HPDE6-E6E7 (cell line): Measurements from ENCODE around the gene BMPR1A.

Experiments
- DNase-seq: peaks from one replicate; pipeline ENCODE4 v3.0.0; 2011; ENCODE audit warnings: missing footprints; ENCODE audit errors: extremely low spot score

BMPR1A gene

DNA sequence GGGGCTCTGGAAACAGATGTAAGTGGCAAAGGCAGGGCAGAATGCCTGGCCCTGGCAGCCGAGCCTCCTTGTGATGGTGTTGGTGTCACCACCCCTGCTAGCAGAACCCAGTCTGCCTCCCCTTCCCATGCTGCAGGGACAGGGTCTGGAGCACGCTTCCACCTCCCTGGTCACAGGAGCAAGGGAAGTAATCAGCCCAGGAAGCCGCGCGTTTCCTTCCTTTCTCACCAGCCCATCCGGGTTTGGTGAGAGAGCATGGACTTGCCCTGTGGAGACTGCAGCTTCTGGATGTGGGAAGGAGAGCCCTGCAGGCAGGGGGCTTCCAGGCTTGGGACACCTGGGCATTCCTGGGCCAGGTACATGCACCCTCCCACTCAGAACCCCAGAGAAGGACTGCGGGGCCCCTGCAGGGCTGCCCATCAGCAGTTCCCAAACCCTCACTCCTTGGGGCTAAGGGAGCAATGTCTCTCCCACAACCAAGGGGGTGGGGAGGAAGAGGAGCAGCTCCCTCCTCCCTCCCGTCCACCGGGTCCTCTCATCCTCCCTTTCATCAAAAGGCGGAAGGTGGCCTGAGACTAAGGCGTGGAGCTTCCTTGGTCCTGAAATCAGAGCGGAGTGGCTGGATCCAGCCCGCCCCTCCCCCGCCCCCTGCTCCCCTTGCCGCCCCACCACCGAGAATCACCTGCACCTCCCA, 199.2 kb downstream of the BMPR1A start:
- DNase-seq = no peak

DNA sequence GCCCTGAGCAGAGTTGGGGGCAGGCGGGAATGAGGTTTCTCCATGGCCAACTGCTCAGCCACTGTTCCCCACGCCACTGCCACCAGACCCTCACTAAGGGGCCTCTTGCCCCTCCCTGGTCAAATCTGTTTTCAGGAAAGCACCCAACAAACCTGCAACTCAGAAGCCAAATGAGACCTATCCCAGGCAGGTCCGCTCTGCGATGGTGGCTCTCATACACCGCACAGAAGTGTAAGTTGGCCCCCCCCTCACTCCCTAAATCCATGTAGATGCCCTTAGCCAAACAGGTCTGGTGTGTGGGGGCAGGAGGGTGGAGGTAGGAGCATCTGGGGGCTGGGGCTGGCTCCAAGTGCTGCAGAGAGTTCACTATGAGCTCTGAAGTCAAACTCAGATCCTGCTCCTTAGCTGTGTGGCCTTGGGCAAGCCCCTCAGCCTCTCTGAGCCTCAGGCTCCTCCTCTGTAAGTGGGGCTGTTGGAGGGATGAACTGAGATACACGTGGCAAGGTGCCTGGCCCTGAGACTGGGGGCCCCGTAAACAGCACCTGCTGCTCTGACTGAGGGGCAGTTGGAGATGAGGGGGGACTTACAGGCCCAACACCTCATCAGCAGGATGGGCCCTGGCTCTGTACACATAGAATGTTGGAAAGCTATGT, 199.9 kb downstream of the BMPR1A start:
- DNase-seq = no peak

DNA sequence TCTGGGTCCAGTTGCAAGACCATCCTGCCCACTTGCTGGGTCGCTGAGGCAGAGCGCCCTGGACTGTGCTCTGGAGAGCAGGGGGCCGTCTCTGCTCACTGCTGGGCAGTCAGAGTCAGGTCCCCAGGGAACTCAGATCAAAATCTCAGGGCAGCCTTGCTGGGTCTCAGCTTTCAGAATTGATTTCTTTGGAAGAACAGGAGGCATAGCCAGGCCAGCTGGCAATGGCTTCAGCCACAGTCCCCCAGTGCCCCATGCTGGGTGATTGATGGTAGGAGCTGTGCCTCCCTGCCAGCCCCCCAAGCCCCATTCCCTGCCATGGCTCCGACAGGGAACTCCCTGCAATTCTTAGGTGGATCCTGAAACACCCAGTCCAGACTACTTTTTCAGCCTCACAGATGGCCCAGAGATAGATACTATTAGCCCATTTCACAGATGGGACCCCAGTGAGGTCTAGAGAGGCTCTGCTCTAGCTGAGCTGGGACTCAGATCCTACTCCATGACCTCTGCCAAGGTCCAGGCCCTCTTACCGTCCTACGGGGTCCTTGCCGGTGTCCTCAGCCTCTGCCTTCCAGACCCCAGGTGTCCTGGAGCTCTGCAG, 200.5 kb downstream of the BMPR1A start:
- DNase-seq = no peak

DNA sequence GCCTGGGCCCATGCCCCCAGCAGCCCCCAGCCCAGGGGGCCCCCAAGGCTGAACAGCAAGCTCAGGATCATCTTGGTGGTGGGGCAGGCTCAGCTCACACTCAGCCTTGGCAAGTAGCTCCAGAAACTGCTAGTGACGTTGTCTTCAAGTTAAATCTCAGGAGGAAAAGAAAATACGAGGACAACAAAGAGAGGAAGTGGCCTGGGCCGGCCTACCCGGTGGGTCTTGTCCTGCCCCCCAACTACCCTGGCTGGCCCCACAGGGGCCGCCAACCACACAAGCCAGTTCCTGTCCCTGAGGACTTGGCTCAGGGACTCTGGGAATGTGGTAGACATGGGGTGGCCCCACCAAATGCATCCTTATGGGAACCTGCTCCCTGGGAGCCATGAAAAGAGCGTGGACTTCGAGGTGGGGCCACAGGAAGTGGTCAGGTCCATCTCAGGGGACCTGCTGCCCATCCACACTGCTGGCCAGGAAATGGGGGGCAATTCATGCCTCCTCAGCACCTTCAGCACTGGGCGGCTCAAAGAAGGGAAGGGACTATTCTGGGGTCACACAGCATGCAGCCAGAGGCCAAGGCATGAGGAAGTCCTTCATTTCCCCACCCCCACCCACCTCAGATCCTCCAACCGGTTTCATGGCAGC, 201.2 kb downstream of the BMPR1A start, which contains the start of gene MMRN2:
TSS of gene MMRN2 (minus strand) at position 145 of the 645 bp plus-strand sequence. CDS start at position 71, 74 bp downstream.
- no peak for DNase-seq

DNA sequence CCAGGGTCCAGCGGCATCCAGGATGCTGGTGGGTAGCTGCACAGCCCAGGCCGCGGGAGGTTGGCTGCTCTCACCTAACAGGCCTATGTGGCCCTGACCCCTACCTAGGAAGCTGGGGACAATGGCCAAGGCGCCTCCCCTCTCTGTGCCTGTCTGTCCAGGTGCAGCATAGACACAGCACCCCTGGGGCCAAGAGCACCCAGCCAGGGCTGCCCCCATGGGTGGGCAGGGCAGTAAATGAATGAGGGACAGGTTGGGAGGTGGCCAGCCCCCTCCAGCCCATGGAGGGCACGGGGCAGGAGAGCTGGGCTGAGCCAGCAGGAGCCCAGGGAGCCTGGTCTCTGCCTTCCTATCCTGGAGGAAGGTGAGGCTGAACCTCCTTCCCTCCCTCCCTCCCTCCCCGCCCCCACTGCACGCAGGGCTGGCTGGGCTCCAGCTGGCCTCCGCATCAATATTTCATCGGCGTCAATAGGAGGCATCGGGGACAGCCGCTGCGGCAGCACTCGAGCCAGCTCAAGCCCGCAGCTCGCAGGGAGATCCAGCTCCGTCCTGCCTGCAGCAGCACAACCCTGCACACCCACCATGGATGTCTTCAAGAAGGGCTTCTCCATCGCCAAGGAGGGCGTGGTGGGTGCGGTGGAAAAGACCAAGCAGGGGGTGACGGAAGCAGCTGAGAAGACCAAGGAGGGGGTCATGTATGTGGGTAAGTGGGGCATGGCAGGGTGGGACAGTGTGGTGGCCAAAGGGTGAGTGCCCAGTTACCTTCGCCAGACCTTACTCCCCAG, 201.9 kb downstream of the BMPR1A start, which contains the start of gene SNCG:
TSS of gene SNCG (plus strand) at position 484 of the 785 bp plus-strand sequence. CDS start at position 583, 99 bp downstream.
- no peak for DNase-seq

DNA sequence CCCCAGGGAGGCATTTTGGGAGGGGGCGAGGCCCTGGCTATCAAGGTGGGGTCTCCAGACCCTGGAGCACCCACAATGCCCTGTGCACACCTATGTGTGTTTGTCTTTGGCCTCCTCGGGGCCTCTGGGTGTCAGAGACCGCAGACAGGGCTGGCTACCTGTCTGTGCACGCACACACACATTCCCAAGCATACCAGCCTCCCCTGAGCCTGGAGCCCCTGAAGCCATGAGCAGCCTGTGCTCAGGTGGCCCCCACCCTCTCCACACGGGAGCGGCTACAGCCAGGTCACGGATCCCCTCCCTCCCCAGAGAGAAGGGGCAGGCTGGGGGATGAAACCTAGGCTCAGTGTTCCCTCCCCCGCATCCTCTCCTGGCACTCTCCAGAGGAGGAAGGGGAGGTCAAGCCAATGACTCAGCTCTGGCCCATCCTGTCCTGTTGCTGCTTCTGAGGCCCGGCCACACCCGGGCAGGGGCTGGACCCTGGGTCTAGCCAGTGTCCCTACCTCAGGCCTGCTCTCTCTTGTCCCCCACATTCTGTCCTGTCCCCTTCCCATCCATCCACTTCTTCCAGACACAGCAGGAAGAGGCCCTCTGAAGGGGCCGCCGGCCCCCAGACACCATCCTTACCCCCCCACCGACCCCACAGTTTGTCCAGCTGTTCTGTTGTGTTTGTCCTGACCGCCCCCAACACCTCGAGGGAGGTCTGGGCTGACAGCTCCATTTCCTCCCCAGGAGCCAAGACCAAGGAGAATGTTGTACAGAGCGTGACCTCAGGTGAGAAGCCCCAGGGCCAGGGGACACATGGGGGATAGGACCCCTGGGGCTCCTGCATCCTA, 202.7 kb downstream of the BMPR1A start:
- DNase-seq = peak; percentile 86

DNA sequence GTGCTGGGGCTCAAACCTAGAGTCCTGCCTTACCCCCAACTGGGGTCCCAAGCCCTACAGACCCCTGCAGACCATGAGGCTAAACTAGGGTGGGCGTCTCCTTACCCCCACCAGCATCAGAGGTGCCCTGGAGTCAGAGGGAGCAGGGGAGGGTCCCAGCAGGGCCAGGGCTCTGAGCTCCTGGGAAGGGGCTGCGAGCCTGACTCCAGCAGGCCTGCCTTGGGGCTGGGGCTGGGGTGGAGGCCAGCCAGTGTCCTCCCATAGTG, 203.3 kb downstream of the BMPR1A start:
- no peak for DNase-seq

DNA sequence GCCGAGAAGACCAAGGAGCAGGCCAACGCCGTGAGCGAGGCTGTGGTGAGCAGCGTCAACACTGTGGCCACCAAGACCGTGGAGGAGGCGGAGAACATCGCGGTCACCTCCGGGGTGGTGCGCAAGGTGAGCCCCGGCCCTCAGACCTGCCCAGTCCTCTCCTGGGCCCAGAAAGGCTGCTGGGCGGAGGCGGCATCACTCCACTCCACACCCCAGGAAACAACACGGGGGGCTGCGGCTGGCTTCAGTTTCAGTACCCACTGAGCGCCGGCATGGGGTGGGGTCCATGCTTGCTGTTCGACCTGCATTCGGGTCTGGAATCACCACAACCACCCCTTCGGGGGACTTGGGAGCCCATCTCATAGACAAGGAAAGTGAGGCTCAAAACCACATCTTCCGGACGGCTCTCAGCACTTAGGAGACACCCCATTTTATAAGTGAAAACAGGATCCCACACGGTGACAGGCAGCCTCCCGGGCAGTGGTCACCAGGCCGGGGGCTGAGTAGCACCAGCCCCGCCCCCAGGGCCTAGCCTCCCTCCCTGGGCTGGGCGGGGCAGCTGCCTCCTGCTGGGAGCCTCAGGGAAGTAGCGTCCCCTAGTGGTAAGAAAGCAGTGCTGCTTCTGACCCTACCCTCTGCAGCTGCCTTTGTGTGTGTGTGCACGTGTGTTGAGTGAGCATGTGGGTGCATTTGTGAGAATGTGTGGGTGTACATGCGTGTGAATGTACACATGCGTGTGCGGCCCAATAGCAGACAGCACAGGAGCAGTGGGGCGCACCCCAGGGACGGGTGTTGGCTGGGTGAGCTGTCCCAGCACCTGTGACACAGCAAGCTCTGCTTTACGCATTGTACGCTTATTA, 203.8 kb downstream of the BMPR1A start:
- DNase-seq = no peak

DNA sequence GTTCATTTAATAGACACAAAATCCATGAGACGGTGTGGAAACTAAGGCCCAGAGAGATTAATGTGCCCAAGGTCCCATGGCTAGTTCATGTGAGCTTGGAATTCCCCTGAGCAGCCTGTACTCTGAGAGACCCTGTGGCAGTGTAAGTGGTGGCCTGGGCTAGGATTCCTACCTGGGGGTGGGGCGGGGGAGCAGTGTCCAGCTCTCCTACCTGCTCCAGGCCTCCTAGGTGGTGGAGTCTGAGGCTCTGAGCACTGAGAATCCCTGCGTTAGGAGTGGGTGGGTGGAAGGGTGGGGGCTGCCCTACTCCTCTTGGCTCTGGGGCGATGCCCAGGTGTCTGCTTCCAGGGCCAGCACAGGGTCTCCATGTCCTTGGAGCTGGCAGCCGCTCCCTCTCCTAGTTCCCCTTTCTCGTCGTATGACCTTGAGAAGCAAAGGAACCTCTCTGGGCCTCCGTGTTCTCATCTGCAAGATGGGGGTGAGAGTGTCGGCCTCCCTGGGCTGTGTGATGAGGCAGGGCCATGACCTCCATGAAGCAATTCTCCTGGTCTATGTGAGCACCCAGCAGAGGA, 204.5 kb downstream of the BMPR1A start:
- DNase-seq = no peak

DNA sequence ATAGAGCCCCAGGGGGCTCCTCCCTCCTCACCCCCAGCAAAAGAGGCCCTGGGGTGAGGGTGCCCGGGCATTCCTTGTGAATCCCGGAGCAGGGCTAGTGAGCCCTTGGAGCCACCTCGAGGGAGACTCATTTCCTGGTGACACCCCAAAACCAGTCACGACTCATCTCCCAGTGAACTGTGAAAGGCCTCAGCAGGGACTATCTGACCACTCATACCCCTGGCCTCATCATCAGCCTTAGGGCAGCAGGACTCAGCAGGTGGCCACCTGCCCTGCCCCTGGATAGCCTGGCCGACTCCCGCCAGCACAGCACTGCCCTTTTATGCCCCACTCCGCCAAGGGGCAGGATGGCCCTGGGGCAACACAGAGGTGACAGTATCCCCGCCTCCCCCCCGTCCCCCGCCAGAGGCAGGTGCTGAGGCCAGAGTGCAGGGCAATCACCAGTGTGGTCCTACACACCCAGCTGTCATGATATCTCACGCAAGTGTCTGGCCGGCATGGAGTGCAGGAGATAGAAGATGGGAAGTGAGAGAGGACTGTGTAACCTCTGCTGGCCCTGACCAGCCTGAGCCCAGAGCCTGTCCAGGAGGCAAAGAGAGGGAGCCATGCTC, 205.2 kb downstream of the BMPR1A start:
- DNase-seq = no peak

DNA sequence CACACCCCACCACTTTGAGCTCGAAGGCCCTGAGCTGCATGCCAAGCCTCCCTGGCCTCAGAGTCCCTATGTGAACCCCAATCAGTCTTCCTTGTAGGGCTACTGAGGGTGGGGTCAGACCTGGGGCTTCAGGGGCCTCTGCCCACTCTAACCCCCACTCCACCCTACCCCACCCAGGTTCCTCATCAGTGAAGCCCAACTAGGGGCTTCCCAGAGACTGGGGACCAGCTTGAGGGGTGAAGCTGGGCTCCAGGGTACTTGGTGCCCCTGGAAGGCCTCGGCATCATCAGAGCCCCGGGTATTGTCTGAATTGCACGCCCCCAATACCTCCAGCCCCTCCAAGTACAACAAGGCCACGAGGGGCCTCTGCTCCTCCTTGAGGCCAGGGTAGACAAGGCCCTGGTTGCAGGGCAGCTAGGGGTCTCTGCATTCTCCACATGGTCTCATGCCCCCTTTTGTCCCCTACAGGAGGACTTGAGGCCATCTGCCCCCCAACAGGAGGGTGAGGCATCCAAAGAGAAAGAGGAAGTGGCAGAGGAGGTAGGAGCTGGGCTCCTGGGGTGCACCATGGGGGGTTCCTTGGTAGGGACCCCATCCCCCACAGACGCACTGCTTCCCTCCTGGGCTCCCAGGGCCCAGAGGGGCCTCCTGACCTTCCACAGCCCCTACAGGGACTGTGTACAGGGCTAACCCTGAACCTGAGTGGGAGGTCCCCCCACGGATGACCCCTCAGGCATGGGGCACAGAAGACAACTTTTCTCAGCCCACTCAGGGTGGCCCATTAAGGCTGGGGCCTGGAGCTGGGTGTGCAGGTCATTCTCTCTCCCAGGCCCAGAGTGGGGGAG, 205.9 kb downstream of the BMPR1A start:
- no peak for DNase-seq

DNA sequence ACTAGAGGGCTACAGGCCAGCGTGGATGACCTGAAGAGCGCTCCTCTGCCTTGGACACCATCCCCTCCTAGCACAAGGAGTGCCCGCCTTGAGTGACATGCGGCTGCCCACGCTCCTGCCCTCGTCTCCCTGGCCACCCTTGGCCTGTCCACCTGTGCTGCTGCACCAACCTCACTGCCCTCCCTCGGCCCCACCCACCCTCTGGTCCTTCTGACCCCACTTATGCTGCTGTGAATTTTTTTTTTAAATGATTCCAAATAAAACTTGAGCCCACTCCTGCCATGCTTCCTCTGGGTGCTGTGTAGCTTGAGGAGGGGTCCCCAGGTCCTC, 206.5 kb downstream of the BMPR1A start:
- no peak for DNase-seq

DNA sequence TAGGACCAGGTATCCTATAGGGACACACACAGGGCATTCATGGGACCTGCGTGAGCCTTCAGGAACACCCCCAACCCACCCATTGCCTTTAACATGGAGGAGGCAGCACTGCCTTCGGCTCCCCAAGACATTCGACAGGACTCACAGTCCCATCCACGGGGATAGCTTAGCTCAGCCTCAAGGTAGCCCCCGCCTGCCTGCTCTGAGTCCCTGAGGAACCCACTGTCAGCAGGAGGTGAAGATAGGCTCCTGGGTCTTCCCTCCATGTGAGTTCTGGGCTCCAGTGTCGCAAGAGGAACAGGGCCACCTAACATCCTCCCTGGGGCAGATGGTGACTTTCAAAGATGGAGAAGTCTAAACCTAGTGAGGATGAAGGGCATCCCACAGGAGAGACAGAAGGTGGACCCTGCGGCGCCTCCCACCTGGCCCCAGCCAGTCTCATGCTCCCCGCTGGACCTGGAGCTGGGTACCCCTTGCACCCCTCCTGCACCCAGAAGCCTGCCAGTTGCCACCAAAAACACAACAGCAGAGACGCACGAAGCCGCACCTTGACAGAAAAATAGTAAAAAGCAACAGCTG, 207.0 kb downstream of the BMPR1A start:
- DNase-seq = no peak

DNA sequence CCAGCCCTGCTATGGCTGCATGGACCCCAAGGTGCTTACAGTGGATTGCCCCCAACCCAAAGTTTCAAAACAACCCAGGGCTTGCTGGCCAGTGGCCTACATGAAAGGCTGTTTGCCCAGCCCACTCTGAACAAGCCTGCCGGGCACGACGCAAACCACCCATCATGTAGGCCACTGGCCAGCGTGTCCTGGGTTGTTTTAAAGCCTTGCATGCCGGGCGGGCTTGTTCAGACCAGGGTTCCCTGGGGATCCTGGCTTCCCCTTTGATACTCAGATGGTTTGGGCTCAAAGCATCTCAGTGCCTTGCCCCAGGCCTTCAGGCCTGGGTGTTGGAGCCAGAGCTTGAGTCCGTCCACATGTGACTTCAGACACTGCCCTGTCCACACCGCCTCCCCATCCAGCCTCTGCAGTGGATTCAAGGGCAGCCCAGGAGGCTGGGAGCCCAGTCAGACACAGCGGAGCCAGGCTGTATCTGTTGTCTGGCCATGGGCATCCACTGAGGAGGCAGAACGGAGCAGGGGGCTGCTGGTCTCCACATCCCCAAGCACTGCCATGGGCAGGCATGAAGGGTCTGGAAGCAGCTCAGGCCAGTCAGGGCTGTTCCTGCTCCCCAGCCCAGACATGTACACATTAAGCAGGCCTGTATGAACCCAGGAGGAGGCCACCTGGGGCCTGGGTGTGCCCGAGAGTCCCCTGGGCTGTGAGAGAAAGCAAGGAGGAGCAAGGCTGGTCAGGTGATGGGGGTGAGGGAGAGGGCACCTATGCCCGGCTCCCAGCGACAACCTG, 207.8 kb downstream of the BMPR1A start:
- DNase-seq = no peak

DNA sequence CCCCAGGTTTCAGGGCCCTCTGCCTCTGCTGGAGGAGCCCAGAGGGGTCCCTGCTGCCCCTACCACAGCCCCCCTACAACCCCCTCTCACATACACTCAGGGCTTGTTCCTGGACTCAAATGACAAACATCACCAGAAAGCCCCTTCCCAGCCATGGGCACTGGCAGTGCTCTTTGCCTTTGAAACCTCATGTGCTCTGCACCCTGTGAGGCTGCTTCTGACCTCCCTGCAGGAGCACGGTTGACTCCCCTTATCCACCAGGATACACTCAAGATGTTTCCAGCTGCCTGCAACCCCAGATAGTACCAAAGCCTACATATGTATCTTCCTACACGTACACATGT, 208.4 kb downstream of the BMPR1A start:
- DNase-seq = no peak

DNA sequence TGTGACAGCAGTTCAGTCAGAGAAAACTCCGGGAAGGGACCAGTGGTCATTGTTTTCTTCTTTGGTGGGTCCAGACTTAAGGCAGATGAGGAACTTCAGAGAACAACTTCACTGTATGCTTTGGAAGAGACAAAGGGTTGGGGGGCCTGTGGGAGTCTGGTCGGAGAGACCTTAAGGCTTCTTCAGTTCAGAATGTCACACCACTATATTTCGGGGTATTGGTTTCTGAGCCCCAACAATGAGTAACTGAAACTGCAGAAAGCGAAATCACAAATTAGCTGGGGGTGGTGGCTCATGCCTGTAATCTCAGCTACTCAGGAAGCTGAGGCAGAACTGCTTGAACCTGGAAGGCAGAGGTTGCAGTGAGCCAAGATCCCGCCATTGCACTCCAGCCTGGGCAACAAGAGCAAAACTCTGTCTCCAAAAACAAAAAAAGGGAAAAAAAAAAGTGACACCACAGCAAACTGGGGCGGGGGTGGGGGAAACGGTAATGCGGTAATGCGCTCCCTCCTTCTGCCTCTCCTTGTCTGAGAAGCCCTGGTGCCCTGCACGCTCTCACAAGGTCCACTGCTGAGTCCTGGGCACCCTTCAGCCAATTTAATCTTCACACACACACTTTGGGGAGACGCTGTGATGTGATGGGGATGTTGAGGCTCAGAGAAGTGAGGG, 209.7 kb downstream of the BMPR1A start:
- no peak for DNase-seq

DNA sequence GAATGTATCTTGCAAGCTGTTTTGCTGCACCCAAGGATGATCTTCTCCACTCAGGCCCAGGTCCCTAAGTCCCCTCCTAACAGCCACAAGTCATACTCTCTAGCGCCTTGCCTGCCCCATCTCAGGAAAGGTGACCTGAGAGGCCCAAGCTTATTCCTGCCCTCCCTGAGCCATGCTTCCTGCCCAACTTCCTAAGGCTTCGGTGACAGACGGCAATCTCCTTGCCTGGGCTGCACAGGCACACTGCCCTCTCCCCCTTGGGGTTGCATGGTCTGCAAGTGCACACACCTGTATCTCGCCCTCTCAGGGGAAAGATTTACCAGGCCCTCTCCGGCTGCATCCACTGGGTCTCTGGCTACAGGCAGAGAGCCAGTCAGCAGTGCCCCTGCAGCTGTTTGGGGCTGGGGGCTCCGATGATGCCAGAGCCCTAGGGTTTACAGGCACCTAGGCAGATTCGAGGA, 211.1 kb downstream of the BMPR1A start:
- DNase-seq = no peak
